Ovary (tissue), 3 donors: Measurements from ENCODE around the gene CSMD2.

Experiments
- EP300 ChIP-seq: sonication (generic); formaldehyde crosslinking; IDR thresholded peaks from one replicate; pipeline ENCODE4 v1.6.1; 2017; ENCODE audit warnings: antibody characterized with exemption
- POLR2A ChIP-seq: fragments of 450-650 bp; IDR thresholded peaks from one replicate; pipeline ENCODE4 v1.6.1; 2017; ENCODE audit warnings: antibody characterized with exemption, mild to moderate bottlenecking, moderate library complexity
- TF ChIP-seq, protein P1 (sequence below), 3 donors: fragments of 450-650 bp in 2 of 3; fragments of 200-600 bp in 1 of 3; IDR thresholded peaks; one replicate each; pipeline versions ENCODE4 v1.5.1 to v1.8.0; 2016 to 2022; ENCODE audit warnings: antibody characterized with exemption in 3 of 3, mild to moderate bottlenecking in 1 of 3
- donor health status: DM: no; HTN: no; CAD: no.

DNA sequence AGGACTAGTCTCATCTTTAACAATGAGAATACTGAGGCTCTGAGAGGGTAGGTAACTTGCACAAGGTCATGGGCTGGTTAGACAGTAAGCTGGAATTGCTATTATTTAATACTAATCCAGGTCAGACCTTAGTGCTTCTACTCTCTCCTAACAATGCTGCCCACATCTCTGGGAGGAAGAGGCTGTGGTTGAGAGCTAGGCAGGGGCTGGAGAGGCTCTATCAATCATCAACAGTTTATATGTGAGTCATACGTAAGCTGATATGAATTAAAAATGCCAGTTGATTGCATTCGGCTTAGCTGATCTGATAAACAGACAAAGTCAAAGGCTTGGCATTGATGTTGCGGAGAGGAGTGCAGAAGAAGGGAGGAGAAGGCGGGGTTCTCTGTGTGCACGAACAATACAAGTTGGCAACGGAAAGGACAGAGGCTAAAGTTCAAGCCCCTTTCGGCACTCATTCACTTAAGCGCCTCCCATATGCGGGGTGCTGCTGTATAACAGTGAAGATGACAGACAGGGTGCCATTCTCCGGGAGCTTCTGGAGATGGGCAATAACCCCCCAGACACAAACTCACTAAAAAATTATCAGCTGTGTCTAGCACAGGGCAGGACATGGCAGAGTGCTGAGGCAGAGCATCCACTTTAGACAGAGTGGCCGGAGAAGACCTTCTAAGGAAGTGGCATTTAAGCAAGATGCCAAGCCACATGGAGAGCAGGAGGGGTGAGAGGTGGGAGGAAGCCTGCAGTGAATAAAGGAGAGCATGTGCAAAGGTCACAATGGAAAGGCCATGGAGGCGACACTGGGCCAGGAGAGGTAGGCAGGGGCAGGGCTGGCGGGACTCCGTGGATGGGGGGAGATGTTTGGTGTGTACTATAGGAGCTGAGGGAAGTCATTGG lies 497.4 kb downstream of the CSMD2 start:
- TF ChIP-seq, protein P1, sequence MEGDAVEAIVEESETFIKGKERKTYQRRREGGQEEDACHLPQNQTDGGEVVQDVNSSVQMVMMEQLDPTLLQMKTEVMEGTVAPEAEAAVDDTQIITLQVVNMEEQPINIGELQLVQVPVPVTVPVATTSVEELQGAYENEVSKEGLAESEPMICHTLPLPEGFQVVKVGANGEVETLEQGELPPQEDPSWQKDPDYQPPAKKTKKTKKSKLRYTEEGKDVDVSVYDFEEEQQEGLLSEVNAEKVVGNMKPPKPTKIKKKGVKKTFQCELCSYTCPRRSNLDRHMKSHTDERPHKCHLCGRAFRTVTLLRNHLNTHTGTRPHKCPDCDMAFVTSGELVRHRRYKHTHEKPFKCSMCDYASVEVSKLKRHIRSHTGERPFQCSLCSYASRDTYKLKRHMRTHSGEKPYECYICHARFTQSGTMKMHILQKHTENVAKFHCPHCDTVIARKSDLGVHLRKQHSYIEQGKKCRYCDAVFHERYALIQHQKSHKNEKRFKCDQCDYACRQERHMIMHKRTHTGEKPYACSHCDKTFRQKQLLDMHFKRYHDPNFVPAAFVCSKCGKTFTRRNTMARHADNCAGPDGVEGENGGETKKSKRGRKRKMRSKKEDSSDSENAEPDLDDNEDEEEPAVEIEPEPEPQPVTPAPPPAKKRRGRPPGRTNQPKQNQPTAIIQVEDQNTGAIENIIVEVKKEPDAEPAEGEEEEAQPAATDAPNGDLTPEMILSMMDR (IDR thresholded peaks at IDR 0.05): no peak
- TF ChIP-seq POLR2A (no peak), EP300 (no peak)
